GM18907 (cell line): ENCODE results near the gene CFAP57.
"Not testable (repeated sequence)": the region's sequence is repeated elsewhere in the genome, so short reads cannot be mapped to it uniquely, and the experiment has no call there.

Experiments
- ATAC-seq: cut with Tn5 transposase; IDR thresholded peaks from one replicate; pipeline ENCODE4 v1.9.1; 2021; ENCODE audit warnings: mild to moderate bottlenecking, moderate library complexity; ENCODE audit not compliant: unreplicated experiment

CFAP57 gene

DNA sequence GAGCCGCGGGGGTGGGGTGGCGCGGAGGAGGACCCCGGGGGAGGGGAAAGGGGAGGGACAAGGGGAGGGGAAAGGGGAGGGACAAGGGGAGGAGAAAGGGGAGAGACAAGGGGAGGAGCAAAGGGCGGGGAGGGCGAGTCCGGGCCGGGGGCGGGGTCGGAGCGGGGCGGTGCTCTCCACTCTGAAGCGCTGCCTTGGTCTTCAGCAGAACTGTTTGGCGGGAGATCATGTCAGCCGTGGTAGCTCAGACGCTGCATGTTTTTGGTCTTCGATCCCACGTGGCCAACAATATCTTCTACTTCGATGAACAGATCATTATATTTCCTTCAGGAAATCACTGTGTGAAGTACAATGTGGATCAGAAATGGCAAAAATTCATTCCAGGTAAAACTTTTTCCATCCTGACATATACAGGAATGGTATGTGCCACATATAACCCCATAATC lies 420 bp downstream of the CFAP57 start:
- peak; percentile 36 for ATAC-seq

DNA sequence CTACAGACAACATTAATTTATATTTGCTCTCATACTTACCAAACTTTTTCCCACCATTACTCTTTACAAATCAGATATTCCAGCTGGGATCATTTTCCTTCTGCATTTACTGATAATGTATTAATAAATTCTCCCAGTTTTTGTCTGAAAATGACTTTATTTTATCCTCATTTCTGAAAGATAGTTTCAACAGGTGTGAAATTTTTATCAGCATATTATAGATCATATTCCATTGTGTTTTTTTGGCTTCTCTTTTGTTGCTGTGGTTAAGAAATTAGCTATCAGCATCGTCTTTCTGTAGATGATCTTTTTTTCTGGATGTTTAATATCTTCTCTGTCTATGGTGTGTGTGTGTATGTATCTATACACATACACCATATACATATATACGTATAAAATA lies 2.7 kb downstream of the CFAP57 start:
- ATAC-seq = no peak

DNA sequence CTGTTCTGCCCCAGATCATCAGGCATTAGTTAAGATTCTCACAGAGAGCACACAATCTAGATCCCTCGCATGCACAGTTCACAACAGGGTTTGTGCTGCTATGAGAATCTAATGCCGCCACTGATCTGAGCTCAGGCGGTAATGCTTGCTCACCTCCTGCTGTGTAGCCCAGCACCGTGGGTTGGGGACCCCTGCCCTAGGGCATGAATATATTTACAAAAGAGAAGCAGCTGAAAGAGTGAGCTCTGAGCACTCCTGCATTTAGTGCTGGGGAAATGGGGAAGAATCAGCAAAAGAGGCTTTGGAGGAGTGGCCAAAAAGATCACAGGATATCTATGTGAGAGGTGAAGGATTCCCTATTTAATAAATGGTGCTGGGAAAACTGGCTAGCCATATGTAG lies 5.6 kb downstream of the CFAP57 start:
- no peak for ATAC-seq

DNA sequence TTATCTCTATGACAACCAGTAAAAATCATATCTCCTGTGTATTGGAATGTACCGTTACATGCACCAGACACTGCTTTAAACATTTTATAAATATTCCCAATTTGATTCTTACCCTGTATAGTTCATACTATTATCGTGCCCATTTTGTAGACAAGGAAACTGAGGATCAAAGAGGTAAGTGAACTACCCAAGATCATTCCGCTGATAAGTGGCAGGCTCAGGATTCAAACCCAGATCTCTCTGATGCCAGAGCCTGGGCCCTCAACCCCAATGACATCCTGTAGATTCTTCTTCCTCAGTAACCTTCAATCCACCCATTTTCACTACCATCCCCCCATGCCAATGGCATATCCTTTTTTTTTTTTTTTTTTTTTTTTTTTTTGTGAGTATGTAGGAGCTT lies 12.3 kb downstream of the CFAP57 start:
- ATAC-seq = no peak

DNA sequence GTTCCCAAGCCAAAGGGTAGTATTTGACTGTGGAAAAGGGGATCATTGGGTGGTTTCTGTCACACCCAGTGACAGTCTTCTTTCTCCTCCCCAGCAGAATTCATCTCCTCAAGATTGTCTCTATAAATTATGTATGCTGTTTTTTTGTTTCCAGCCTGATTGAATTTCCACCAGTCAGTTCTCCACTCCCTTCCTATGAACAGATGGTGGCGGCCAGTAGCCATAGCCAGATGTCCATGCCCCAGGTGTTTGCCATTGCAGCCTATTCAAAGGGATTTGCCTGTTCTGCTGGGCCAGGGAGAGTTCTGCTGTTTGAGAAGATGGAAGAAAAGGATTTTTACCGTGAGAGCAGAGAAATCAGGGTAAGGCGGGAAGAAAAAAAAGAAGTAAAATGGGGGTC lies 12.9 kb downstream of the CFAP57 start:
- no peak for ATAC-seq

DNA sequence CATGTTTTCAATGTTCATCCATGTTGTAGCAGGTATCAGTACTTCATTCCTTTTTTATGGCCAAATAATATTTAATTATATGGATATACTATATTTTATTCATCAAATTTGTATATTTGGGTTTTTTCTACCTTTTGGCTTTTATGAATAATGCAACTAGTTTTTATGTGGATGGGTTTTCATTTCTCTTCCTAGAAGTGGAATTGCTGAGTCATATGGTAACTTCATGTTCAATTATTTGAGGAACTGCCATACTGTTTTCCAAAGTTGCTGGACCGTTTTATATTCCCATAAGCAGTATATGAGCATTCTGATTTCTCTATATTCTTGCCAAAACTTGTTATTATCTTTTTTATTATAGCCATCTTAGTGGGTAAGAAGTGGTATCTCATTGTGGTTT lies 16.0 kb downstream of the CFAP57 start:
- no peak for ATAC-seq

DNA sequence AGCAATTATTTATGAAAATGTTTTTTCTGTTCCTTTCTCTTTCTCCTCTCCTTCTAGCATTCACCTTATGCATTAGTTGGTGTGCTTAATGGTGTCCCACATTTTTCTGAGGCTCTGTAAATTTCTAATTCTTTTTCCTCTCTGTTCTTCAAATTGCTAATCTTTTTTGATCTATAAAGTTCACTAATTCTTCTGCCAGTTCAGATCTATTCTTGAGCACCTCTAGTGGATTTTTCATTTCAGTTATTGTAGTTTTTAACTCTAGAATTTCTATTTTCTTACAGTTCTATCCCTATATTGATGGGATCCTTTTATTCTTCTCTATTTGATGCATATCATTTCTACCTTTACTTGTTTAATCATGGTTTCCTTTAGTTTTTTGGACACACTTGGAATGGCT lies 22.4 kb downstream of the CFAP57 start:
- ATAC-seq = no peak

DNA sequence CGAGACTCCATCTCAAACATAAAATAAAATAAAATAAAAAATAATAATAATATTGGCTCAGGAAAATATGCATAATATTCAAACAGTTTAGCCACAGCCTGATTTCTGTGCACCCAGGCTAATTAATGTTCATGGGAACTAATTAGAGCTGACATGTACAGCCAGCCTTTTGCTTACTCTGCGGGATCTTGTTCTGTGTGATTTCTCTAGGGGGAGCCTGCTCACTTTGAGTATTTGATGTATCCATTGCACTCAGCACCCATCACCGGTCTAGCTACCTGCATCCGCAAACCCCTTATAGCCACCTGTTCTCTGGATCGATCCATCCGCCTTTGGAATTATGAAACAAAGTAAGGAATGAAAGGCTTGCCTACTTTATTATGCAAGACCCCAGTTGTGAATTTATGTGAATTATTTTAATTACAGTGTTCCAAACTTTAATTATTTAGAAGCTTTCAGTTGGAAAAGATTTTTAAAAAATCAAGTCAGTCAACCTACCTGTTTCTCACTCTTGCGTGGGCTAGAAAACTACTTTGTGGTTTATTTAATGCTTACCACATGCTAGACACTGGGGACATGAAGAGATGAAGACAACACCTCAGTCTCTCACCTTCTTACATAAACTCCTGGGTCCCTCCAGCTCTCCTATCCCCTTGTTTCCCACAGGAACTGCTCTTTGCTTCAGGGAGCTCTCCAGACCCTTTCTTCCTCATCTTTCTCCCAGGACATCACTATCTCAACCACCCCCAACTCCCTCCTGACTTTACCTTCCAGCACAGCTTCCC lies 25.4 kb downstream of the CFAP57 start:
- ATAC-seq = no peak

DNA sequence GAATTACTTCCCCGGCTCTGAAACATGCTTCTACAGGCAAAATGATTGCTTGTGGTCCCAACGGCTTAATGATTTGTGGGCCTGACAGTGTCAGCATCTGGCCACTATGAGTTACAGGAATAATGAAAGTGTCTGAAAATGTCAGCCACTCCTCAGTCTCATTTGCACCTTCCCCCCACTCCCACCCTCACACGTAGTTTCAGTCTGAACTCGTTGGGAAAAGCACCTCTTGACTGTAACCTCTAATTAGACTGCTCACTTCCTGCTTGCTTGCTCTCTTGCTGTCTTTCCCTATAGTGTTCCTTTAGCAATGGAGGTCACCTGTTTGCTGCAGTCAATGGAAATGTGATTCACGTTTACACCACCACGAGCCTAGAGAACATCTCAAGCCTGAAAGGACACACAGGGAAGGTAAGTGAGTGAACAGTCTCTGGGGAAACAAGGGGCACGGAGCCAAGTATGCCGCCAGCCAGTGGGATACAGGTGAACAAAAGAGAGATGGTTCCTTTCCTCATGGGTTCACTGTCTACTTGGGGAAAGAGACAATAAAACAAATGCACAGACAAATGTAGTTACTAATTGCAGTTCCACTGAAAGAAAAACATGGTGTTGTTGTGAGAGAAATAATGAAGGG lies 27.1 kb downstream of the CFAP57 start:
- peak; percentile 81 for ATAC-seq

DNA sequence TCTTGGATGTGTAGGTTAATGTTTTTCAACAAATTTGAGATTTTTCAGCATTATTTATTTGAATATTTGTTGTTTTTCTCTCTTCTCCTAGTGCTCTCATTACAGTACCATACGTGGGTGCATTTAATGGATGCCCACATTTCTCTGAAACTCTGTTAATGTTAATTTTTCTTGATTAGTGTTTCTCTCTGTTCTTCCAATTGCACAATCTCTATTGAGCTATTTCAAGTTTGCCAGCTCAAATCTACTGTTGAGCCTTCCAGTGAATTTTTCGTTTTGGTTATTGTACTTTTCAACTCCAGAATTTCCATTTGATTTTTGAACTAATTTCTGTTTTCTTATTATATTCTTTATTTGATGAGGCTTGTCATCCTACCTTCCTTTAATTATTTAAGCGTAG lies 31.7 kb downstream of the CFAP57 start:
- ATAC-seq = no peak

DNA sequence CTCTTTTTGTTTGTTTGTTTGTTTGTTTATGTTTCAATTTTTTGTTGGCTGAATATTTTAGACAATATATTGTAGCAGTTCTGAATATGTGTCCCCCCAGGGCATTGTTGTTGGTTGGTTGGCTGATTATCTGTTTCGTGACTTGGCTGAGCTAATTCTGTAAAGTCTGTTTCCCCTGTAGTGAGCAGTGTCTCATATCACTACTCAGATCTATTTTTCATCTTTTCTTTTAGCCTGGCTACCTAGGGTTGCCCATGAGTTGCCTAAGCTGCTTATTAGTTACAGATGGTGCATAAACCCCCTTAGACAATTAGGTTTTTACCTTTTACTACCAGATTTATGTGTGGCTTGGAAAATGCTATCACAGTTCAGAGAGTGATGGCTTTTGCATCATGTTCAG lies 32.3 kb downstream of the CFAP57 start:
- no peak for ATAC-seq

DNA sequence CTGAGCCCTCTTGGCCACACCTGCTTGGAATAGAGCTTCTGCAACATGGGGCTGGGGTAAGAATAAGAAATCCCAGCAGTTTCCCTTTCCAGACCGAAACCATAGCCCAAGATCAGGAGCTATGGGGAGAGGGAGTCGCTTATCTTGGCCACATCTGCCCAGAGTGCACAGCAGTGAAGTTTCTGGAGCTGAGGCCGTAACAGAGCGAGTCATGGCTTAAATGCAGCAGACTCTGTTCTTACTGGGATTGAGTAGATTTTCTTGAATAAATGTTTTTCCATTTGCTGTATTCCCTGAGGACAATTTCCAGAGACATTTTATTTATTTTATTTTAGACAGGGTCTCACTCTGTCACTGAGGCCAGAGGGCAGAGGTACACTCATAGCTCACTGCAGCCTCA lies 33.5 kb downstream of the CFAP57 start:
- ATAC-seq = no peak

DNA sequence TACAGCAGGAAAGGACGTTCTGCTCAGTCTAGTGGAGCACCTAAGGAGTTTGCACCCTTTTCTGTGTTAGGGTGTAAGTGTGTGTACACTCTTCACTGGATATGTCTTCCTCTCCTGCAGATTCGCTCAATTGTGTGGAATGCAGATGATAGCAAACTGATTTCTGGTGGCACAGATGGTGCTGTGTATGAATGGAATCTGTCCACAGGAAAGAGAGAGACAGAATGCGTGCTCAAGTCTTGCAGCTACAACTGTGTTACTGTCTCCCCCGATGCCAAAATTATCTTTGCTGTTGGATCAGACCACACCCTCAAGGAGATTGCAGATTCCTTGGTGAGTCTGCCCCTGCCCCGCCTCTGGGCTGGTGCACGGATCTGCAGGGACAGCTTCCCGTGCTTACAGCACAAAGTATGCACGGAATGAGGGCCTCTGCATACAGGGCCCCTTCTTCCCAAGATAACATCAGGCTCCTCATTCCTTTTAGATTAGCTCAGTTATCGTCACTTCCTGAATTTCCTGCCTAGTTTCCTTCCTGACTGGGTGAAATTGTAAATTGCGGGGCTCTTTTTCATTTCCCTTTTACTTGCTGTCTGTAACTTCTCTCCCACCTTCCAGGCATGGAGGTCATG lies 34.6 kb downstream of the CFAP57 start:
- no peak for ATAC-seq

DNA sequence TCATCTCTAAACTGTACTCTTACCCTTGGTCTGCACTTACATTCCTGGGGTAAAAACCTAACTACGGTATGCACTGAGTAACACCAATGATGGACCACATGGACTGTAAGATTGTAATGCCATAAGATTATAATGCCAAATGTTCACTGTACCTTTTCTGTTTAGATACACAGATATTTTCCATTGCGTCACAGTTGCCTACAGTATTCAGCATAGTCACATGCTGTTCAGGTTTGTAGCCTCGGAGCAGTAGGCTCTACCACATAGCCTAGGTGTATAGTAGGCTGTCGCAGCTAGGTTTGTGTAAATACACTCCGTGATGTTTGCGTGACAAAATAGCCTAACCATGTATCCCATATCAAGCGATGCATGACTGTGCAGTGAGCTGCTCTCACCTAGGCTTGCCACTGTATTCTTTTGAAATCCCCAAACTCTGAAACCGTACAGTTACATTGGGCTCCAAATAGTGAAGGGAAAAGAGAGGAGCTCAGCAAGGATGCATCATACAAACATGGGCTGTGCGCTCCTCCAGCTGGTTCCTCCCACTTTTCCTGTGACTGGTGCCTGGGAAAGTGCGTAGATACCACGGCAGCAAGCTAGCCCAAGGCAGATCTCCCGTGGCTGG lies 35.2 kb downstream of the CFAP57 start:
- ATAC-seq = no peak

DNA sequence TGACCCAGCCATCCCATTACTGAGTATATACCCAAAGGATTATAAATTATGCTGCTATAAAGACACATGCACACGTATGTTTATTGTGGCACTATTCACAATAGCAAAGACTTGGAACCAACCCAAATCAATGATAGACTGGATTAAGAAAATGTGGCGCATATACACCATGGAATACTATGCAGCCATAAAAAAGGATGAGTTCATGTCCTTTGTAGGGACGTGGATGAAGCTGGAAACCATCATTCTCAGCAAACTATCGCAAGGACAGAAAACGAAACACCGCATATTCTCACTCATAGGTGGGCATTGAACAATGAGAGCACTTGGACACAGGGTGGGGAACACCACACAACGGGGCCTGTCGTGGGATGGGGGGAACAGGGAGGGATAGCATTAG lies 36.1 kb downstream of the CFAP57 start:
- not testable (repeated sequence) for ATAC-seq

DNA sequence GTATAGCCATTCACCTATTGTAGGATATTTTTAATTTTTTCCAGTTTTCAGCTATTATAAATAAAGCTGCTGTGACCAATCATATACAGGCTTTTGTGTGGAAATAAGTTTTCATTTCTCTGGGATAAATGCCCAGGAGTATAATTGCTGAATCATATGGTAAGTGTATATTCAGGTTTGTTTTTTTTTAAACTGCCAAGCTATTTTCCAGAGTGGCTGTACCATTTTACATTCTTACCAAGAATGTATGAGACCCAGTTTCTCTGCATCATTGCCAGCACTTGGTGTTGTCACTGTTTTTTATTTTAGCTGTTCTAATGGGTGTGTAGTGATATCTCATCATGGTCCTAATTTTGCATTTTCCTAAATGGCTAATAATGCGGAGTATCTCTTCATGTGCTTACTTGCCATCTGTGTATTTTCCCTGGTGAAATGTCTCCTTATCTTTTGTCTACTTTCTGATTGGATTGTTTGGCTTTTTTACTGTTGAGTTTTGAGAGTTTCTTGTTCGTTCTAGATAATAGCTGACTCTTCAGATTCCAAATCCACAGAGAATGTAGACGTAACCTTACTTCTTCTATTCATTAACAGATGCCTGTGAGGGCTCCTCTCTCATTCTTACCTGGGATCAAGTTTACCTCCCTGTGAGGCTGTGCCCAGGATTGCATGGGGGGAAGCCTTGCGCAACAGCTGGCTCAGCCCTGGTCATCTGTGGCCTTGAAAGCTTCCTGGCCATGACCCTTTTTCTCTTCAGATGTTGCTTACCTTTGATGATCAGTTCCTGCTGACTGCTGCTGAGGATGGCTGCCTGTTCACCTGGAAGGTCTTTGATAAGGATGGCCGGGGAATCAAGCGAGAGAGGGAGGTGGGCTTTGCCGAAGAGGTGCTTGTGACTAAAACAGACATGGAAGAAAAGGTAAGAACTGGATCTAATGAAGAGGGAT lies 42.6 kb downstream of the CFAP57 start:
- no peak for ATAC-seq

DNA sequence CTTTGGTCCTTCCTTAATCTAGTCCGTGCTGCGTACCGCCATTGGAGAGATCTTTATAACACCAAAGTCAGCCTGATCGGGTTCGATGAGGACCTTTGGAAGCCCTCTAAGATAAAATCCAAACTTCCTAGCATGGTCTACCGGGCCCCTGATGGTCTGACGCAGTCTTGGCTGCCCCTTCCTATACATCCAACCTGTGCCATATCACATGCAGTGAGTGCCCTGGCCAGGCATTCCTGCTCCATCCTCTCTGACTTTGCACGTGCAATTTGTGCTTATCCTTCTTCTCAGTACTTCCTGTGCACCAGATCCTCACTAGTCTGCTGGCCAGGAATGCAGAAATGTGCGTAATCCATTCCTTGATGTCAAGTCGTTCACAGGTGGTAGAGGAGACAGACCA lies 45.6 kb downstream of the CFAP57 start:
- no peak for ATAC-seq

DNA sequence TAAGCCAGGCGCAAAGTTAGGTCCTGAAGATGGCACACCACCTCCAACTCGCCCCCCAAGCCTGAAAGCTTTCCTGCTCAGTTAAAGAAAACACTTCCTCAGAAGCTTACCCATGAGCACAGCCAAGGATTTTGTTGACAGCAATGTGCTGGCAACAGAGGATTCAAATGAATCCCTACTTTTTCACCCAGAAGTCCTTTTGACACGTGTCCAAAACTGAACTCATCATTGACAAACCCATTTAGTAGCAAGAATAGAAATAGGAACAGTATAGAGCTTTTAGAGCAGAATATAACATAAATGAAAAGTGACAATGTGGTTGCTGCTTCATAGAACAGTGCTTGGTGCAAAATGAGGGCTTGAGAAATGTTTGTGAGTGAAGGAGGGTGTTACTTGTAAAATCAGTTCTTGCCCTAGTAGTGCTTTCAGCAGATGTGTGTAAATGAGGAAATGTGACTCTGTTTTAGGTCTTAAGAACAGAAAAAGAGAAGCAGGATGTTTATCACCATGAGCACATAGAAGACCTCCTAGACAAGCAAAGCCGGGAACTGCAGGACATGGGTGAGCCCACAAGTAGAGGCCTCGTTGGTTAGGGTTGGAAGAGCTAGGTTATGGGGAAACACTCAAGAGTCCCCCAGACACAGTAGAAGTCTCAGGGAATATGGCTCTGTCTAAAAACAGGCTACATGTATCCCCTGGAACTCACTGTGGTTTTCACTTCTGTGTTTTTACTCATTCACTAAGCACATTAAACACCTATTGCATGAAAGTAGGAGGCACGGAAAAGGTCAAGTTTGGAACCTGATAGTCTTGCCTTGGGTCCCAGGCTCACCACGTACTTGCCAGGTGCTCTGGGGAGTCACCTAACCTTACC lies 49.0 kb downstream of the CFAP57 start:
- ATAC-seq = peak; percentile 65

DNA sequence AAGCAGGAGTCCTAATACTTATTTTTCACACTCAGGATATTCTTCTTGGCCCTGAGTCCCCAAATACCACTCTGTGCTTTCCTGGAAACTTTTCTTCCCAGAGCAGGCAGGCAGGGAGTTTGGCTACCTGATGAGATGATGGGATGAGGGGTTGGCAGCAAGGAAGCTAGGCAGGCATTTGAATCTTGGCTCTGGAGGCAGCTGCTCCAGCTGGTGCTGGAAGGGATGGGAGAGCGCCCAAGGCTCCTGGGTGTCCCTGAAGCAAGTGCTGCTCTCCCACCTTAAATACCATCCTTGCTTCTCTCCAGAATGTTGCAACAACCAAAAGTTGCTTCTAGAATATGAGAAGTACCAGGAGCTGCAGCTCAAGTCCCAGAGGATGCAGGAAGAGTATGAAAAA lies 49.7 kb downstream of the CFAP57 start:
- ATAC-seq = no peak

DNA sequence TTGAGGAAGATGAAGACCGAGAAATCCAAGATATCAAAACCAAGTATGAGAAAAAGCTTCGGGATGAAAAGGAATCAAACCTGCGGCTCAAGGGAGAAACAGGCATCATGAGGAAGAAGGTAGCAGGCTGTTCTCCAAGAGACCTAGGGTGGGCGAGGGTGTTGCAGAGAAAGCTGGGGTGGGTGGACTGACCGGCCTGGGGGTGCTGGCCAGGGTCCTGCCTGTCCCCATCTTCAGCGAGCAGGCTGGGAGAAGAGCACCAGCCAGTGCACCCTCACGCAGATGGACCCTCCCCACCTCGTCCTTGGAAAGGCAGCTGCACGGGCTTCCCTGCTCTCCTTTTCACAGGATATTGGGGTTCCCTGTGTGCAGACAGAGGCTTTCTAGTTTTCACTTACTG lies 50.7 kb downstream of the CFAP57 start:
- ATAC-seq = no peak
